Ovary (tissue), 3 donors: ENCODE measurements around the gene CCDC80.

ENCODE experiments used
- CTCF ChIP-seq, 3 donors: fragments of 450-650 bp in 2 of 3; fragments of 200-600 bp in 1 of 3; IDR thresholded peaks; one replicate each; pipeline versions ENCODE4 v1.5.1 to v1.8.0; 2016 to 2022; ENCODE audit warnings: antibody characterized with exemption in 3 of 3, mild to moderate bottlenecking in 1 of 3
- EP300 ChIP-seq: sonication (generic); formaldehyde crosslinking; IDR thresholded peaks from one replicate; pipeline ENCODE4 v1.6.1; 2017; ENCODE audit warnings: antibody characterized with exemption
- POLR2A ChIP-seq: fragments of 450-650 bp; IDR thresholded peaks from one replicate; pipeline ENCODE4 v1.6.1; 2017; ENCODE audit warnings: antibody characterized with exemption, mild to moderate bottlenecking, moderate library complexity
- donor health status: DM: no; HTN: no; CAD: no.

- TF ChIP-seq CTCF (IDR thresholded peaks at IDR 0.05) (no peak), POLR2A (no peak), EP300 (no peak)
Observed at GRCh38 chr3:112619295-112619694, 21.6 kb downstream of the CCDC80 start.
